GM12875 (cell line): ENCODE data around the gene PKD2L1.

Experiments used
- H3K4me3 ChIP-seq: one replicate; pipeline ENCODE4 v1.5.1; 2011; ENCODE audit warnings: low read depth, low read length, control low read depth
- TF ChIP-seq, protein P1 (sequence below): IDR thresholded peaks from 2 replicates; pipeline ENCODE4 v1.5.1; 2011; ENCODE audit warnings: low read depth, mild to moderate bottlenecking, control low read depth, inconsistent platforms, low read length, moderate library complexity, borderline replicate concordance; ENCODE audit not compliant: insufficient read depth

Gene PKD2L1

GRCh38 chr10:100267239-100268104, 62.6 kb downstream of the PKD2L1 start, which contains the start of gene CWF19L1:
Gene CWF19L1, minus strand, starts transcription at chr10:100267638. Its CDS starts 45 bp downstream, at chr10:100267593.
- peak within 1 kb of the TSS; percentile 69 for H3K4me3 ChIP-seq
- TF ChIP-seq, protein P1, sequence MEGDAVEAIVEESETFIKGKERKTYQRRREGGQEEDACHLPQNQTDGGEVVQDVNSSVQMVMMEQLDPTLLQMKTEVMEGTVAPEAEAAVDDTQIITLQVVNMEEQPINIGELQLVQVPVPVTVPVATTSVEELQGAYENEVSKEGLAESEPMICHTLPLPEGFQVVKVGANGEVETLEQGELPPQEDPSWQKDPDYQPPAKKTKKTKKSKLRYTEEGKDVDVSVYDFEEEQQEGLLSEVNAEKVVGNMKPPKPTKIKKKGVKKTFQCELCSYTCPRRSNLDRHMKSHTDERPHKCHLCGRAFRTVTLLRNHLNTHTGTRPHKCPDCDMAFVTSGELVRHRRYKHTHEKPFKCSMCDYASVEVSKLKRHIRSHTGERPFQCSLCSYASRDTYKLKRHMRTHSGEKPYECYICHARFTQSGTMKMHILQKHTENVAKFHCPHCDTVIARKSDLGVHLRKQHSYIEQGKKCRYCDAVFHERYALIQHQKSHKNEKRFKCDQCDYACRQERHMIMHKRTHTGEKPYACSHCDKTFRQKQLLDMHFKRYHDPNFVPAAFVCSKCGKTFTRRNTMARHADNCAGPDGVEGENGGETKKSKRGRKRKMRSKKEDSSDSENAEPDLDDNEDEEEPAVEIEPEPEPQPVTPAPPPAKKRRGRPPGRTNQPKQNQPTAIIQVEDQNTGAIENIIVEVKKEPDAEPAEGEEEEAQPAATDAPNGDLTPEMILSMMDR: no peak

GRCh38 chr10:100265821-100266485, 64.1 kb downstream of the PKD2L1 start:
- no peak overlapping the region for H3K4me3 ChIP-seq
- TF ChIP-seq, protein P1: no peak

GRCh38 chr10:100254191-100254590, 75.8 kb downstream of the PKD2L1 start:
- TF ChIP-seq, protein P1: no peak
- H3K4me3 ChIP-seq: no peak overlapping the region

- H3K4me3 ChIP-seq: no peak overlapping the region
- TF ChIP-seq, protein P1: no peak
These were observed 77.0 kb downstream of the PKD2L1 start for GRCh38 chr10:100253041-100253440.

GRCh38 chr10:100248820-100249219, 81.2 kb downstream of the PKD2L1 start:
- TF ChIP-seq, protein P1: no peak

GRCh38 chr10:100245484-100246220, 84.4 kb downstream of the PKD2L1 start:
- TF ChIP-seq, protein P1: no peak
- H3K4me3 ChIP-seq: no peak overlapping the region

More at GRCh38 chr10:100248820-100249219, 81.2 kb downstream of the PKD2L1 start:
- H3K4me3 ChIP-seq: no peak overlapping the region
